Activated T-helper 1 cell treated with Interleukin-2 at 50 U/mL for 16 hours (primary cell): ENCODE data around the gene ATP13A5.

Experiments
- DNase-seq: peaks from one replicate; pipeline ENCODE4 v3.0.0-alpha.2; 2020; ENCODE audit warnings: low read depth

Gene ATP13A5

GRCh38 chr3:193378706-193379105 lies at the start of gene ATP13A5:
ATP13A5 (minus strand) TSS chr3:193378753; CDS start chr3:193378725, 28 bp downstream.
- DNase-seq: no peak

GRCh38 chr3:193418576-193419373 lies 40.2 kb upstream of the ATP13A5 start:
- no peak for DNase-seq

- no peak for DNase-seq
Observed at GRCh38 chr3:193416629-193417028, 38.1 kb upstream of the ATP13A5 start.

GRCh38 chr3:193407688-193408087 lies 29.1 kb upstream of the ATP13A5 start:
- DNase-seq: no peak

- no peak for DNase-seq
Observed at GRCh38 chr3:193407112-193407511, 28.6 kb upstream of the ATP13A5 start.

- DNase-seq: no peak
Observed at GRCh38 chr3:193403307-193403706, 24.8 kb upstream of the ATP13A5 start.

- DNase-seq: no peak
Observed at GRCh38 chr3:193400304-193400703, 21.8 kb upstream of the ATP13A5 start.

- no peak for DNase-seq
Observed at GRCh38 chr3:193396451-193397244, 18.1 kb upstream of the ATP13A5 start.

GRCh38 chr3:193391902-193392301 lies 13.3 kb upstream of the ATP13A5 start:
- DNase-seq: no peak

- no peak for DNase-seq
Observed at GRCh38 chr3:193389335-193389734, 10.8 kb upstream of the ATP13A5 start.

GRCh38 chr3:193388361-193388760 lies 9.8 kb upstream of the ATP13A5 start:
- no peak for DNase-seq

GRCh38 chr3:193387596-193387995 lies 9.0 kb upstream of the ATP13A5 start:
- no peak for DNase-seq

GRCh38 chr3:193377591-193377990 lies 962 bp downstream of the ATP13A5 start:
- DNase-seq: no peak

GRCh38 chr3:193375614-193376013 lies 2.9 kb downstream of the ATP13A5 start:
- no peak for DNase-seq

GRCh38 chr3:193372783-193373182 lies 5.8 kb downstream of the ATP13A5 start:
- DNase-seq: no peak

- no peak for DNase-seq
Observed at GRCh38 chr3:193367868-193368267, 10.7 kb downstream of the ATP13A5 start.

GRCh38 chr3:193357291-193357690 lies 21.3 kb downstream of the ATP13A5 start:
- no peak for DNase-seq

GRCh38 chr3:193354423-193354822 lies 24.1 kb downstream of the ATP13A5 start:
- DNase-seq: no peak

- no peak for DNase-seq
Observed at GRCh38 chr3:193350744-193351143, 27.8 kb downstream of the ATP13A5 start.

- DNase-seq: no peak
Observed at GRCh38 chr3:193348686-193349085, 29.9 kb downstream of the ATP13A5 start.

- no peak for DNase-seq
Observed at GRCh38 chr3:193347521-193348501, 30.7 kb downstream of the ATP13A5 start.

- DNase-seq: no peak
Observed at GRCh38 chr3:193346259-193346658, 32.3 kb downstream of the ATP13A5 start.
